Endothelial cell of umbilical vein (primary cell): ENCODE data around the gene KASH5. TPM values are rescaled to one million over a fixed set of nuclear protein-coding genes. Genes with fewer than 3 reads are reported as not detected.
"Not testable (repeated sequence)": the region's sequence is repeated elsewhere in the genome, so short reads cannot be mapped to it uniquely, and the experiment has no call there.

Experiments used
- BruUV-seq: library from RNA; stranded (reverse); fragments of 400-500 nt; replicated peaks from 2 replicates; lab custom pipeline; 2021; lab: Mats Ljungman, UMichigan
- CTCF ChIA-PET: fragments of 300-600, 350-600 bp; sonication (Branson Sonifier 250); formaldehyde crosslinking; loops from one replicate; lab custom pipeline; 2021; ENCODE audit warnings: antibody characterized with exemption, inconsistent platforms; lab: Charles Lee
- POLR2A ChIA-PET: fragments of 300-600, 350-600 bp; sonication (Branson Sonifier 250); formaldehyde crosslinking; loops from one replicate; lab custom pipeline; 2021; ENCODE audit warnings: antibody characterized with exemption, inconsistent platforms; lab: Charles Lee
- DNase-seq: peaks from one replicate; pipeline ENCODE4 v3.0.0-alpha.2; 2011; ENCODE audit warnings: low read depth, low spot score
- FAIRE-seq: peaks from 2 replicates; lab custom pipeline; 2011; peaks lifted over from hg19 to GRCh38; lab: Jason Lieb, UNC
- H2AFZ ChIP-seq: 2 replicates; pipeline ENCODE4 v1.6.0; 2012; ENCODE audit warnings: low read depth, low read length, control low read depth, inconsistent platforms
- H3K27ac ChIP-seq: 2 replicates; pipeline ENCODE4 v1.5.1; 2011; ENCODE audit warnings: low read depth, mild to moderate bottlenecking, control low read depth, low read length, moderate library complexity; ENCODE audit not compliant: insufficient read depth
- H3K27me3 ChIP-seq, 2 experiments: 2 replicates each; pipeline versions ENCODE4 v1.6.0 to v1.6.1; 2011; ENCODE audit warnings: low read length in 2 of 2, mixed read lengths in 1 of 2; ENCODE audit not compliant: control insufficient read depth in 2 of 2, insufficient read depth in 2 of 2
- H3K36me3 ChIP-seq, 2 experiments: 2 replicates in 1 of 2; 3 replicates in 1 of 2; pipeline ENCODE4 v1.5.1; 2011; ENCODE audit warnings: low read length in 2 of 2, mild to moderate bottlenecking in 1 of 2, moderate library complexity in 1 of 2; ENCODE audit not compliant: control insufficient read depth in 2 of 2, insufficient read depth in 2 of 2; ENCODE audit errors: extremely low read depth in 1 of 2
- H3K4me1 ChIP-seq: 3 replicates; pipeline ENCODE4 v1.5.1; 2011; ENCODE audit warnings: mild to moderate bottlenecking, low read length; ENCODE audit not compliant: control insufficient read depth, insufficient read depth; ENCODE audit errors: extremely low read depth
- H3K4me2 ChIP-seq: 2 replicates; pipeline ENCODE4 v1.6.1; 2011; ENCODE audit warnings: low read length, control low read depth, mixed read lengths; ENCODE audit not compliant: insufficient read depth
- H3K4me3 ChIP-seq, 3 experiments: fragments of 200-600 bp in 1 of 3; sonication (generic), shearing (Covaris generic) in 1 of 3; replicated peaks in 1 of 3; 2 replicates each; pipeline ENCODE4 v1.5.1; 2011 to 2016; ENCODE audit warnings: control low read depth in 3 of 3, low read length in 3 of 3, mild to moderate bottlenecking in 2 of 3, inconsistent platforms in 1 of 3, low read depth in 1 of 3, moderate library complexity in 1 of 3; ENCODE audit not compliant: insufficient read depth in 1 of 3
- H3K79me2 ChIP-seq: 2 replicates; pipeline ENCODE4 v1.6.0; 2012; ENCODE audit warnings: low read length, inconsistent platforms; ENCODE audit not compliant: control insufficient read depth, insufficient read depth
- H3K9ac ChIP-seq: replicated peaks from 2 replicates; pipeline ENCODE3; 2011; ENCODE audit warnings: low read length, control low read depth; ENCODE audit not compliant: insufficient read depth; ENCODE audit errors: extremely low read depth
- H3K9me1 ChIP-seq: replicated peaks from 3 replicates; pipeline ENCODE4 v1.6.0; 2011; ENCODE audit warnings: mild to moderate bottlenecking, low read length; ENCODE audit not compliant: control insufficient read depth, insufficient read depth; ENCODE audit errors: extremely low read depth
- H3K9me3 ChIP-seq: replicated peaks from 2 replicates; pipeline ENCODE4 v1.5.1; 2012; ENCODE audit warnings: low read length, inconsistent platforms; ENCODE audit not compliant: control insufficient read depth, insufficient read depth
- H4K20me1 ChIP-seq: replicated peaks from 2 replicates; pipeline ENCODE3; 2011; ENCODE audit warnings: mild to moderate bottlenecking, low read length; ENCODE audit not compliant: control insufficient read depth, insufficient read depth; ENCODE audit errors: extremely low read depth
- CTCF ChIP-seq, 2 donors: IDR thresholded peaks; 1 replicate in 1 of 2; 2 replicates in 1 of 2; pipeline ENCODE4 v1.5.1; 2011; ENCODE audit warnings: low read length in 2 of 2, mild to moderate bottlenecking in 2 of 2, moderate library complexity in 2 of 2, control low read depth in 1 of 2, inconsistent platforms in 1 of 2, low read depth in 1 of 2; ENCODE audit not compliant: insufficient read depth in 1 of 2; ENCODE audit errors: extremely low read depth in 1 of 2
- EZH2 ChIP-seq: IDR thresholded peaks from 2 replicates; pipeline ENCODE4 v1.6.1; 2012; ENCODE audit warnings: borderline replicate concordance, low read depth, mild to moderate bottlenecking, moderate library complexity, low read length, inconsistent platforms; ENCODE audit not compliant: severe bottlenecking
- FOS ChIP-seq: IDR thresholded peaks from 2 replicates; pipeline ENCODE4 v1.6.1; 2011; ENCODE audit warnings: mild to moderate bottlenecking, low read length, moderate library complexity, borderline replicate concordance; ENCODE audit not compliant: insufficient read depth
- GATA2 ChIP-seq: IDR thresholded peaks from 2 replicates; pipeline ENCODE4 v1.7.0; 2011; ENCODE audit warnings: low read depth, mild to moderate bottlenecking, moderate library complexity, mixed read lengths, low read length; ENCODE audit not compliant: insufficient read length, insufficient read depth
- JUN ChIP-seq: IDR thresholded peaks from 2 replicates; pipeline ENCODE4 v1.6.1; 2011; ENCODE audit warnings: borderline replicate concordance, low read depth; ENCODE audit not compliant: insufficient read length, insufficient read depth
- MYC ChIP-seq: IDR thresholded peaks from one replicate; pipeline ENCODE4 v1.6.1; 2011; ENCODE audit warnings: mild to moderate bottlenecking, low read depth, low read length
- POLR2A ChIP-seq: IDR thresholded peaks from 2 replicates; pipeline ENCODE4 v1.6.1; 2012; ENCODE audit warnings: low read depth, mild to moderate bottlenecking, control low read depth, low read length
- POLR2AphosphoS5 ChIP-seq: IDR thresholded peaks from 2 replicates; pipeline ENCODE4 v1.6.1; 2012; ENCODE audit warnings: low read depth, mild to moderate bottlenecking, control low read depth, low read length, moderate library complexity; ENCODE audit not compliant: insufficient read depth
- dilution Hi-C: fragments of 300-500 bp; cut with MboI; formaldehyde crosslinking; loops from one replicate; pipeline ENCODE4 v1.15.0; 2019; ENCODE audit warnings: low sequenced_read_pairs; ENCODE audit not compliant: extremely low pct_ligation_motif_present
- intact Hi-C: fragments of 100-400 bp; cut with micrococcal nuclease; formaldehyde crosslinking; loops from one replicate; pipeline ENCODE4 v1.10.0; 2022
- polyA plus RNA-seq, 4 experiments: library from polyadenylated mRNA; depleted of rRNA in 3 of 4; stranded (reverse) in 3 of 4; unstranded in 1 of 4; fragments of >200 nt; gene quantifications; 2 replicates each; pipeline versions ENCODE4 v1.2.1 to v1.2.3, GENCODE V29; 2011 to 2012; ENCODE audit warnings: missing spikeins in 1 of 4
- total RNA-seq: library from RNA; stranded (reverse); gene quantifications from 2 replicates; pipeline ENCODE4 v1.2.3, GENCODE V29; 2021
- TF ChIP-seq, protein P1 (sequence below): IDR thresholded peaks from 2 replicates; pipeline ENCODE4 v1.6.1; 2011; ENCODE audit not compliant: insufficient read depth, insufficient read length

The KASH5 gene
- total and polyA plus RNA-seq, 2 donors (not counting 3 experiments of a cell fraction or from before 2014, with no cell fraction given): 0.03 TPM; not detected in 1

GRCh38 chr19:49459388-49459787, 71.3 kb downstream of the KASH5 start:
- DNase-seq (no peak), FAIRE-seq (no peak)
- dilution Hi-C loops (no loop called here), intact Hi-C loops (no loop called here)
- Histone ChIP-seq H3K36me3 (peaks cover 0 to 1% of the 10 kb centered on the region in 2 experiments), H3K4me3 (no peak overlapping the region), H3K4me2 (no peak overlapping the region), H3K4me1 (no peaks in the 10 kb centered on the region), H2AFZ (no peak overlapping the region), H3K9me3 (no peaks in the 10 kb centered on the region), H3K79me2 (no peaks in the 10 kb centered on the region), H3K9me1 (no peaks in the 10 kb centered on the region), H3K27ac (no peak overlapping the region), H3K9ac (no peak overlapping the region), H4K20me1 (no peaks in the 10 kb centered on the region), H3K27me3 (no peaks in the 10 kb centered on the region)
- TF ChIP-seq MYC: no peak
- TF ChIP-seq GATA2: no peak
- no peak for TF ChIP-seq EZH2
- no peak for TF ChIP-seq CTCF (IDR thresholded peaks at IDR 0.05; ENCODE audit: extremely low read depth in 1 of 2, insufficient read depth in 1 of 2, low read depth in 1 of 2, low read length in 2 of 2)
- no peak for TF ChIP-seq JUN
- TF ChIP-seq, protein P1, sequence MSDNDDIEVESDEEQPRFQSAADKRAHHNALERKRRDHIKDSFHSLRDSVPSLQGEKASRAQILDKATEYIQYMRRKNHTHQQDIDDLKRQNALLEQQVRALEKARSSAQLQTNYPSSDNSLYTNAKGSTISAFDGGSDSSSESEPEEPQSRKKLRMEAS: no peak
- TF ChIP-seq POLR2A: no peak
- TF ChIP-seq FOS: no peak
- no peak for TF ChIP-seq POLR2AphosphoS5
- POLR2A ChIA-PET: interaction anchor here (0.6 kb wide), 1 partner anchor 8 kb away, joined by 3 read pairs; no protein-coding TSS in a partner anchor
- BruUV-seq: no TSS peak
- CTCF ChIA-PET: interaction anchor here (0.8 kb wide), 1 partner anchor 17 kb away, joined by 3 read pairs; no protein-coding TSS in a partner anchor

- H2AFZ ChIP-seq, H3K9ac ChIP-seq, H3K4me1 ChIP-seq, CTCF ChIA-PET, H3K9me1 ChIP-seq, H3K4me3 ChIP-seq, H3K79me2 ChIP-seq, DNase-seq, H3K36me3 ChIP-seq, H4K20me1 ChIP-seq, POLR2A ChIA-PET, H3K27me3 ChIP-seq, FAIRE-seq, H3K9me3 ChIP-seq, H3K4me2 ChIP-seq, intact Hi-C loops, dilution Hi-C loops, H3K27ac ChIP-seq, BruUV-seq: not testable (repeated sequence)
These were observed 73.1 kb downstream of the KASH5 start for GRCh38 chr19:49461130-49461529.
